ENCODE measurements around the gene NUP133.

DNA sequence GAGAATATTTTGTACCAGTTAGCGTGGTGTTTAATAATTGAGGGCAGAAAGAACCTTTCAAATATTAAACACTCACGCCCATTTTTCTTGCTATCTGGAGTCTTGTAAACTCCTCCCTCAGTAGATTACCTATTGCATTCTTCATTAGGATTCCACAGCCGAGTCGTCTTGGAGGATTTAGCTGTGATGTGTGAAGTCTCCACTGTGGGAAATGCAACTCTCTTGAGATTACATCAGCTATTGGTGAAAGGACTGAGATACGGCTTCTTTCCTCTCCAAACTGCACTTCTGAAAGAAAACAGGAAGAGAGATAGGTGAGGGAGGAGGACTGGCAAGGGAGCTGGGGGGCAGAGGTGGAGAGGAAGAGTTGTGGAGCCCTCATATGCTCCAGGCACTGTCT lies 110.4 kb downstream of the NUP133 start:
- no peak for TF ChIP-seq ZC3H11A (IDR thresholded peaks at IDR 0.05)
- TF ChIP-seq, protein P1, sequence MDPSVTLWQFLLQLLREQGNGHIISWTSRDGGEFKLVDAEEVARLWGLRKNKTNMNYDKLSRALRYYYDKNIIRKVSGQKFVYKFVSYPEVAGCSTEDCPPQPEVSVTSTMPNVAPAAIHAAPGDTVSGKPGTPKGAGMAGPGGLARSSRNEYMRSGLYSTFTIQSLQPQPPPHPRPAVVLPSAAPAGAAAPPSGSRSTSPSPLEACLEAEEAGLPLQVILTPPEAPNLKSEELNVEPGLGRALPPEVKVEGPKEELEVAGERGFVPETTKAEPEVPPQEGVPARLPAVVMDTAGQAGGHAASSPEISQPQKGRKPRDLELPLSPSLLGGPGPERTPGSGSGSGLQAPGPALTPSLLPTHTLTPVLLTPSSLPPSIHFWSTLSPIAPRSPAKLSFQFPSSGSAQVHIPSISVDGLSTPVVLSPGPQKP (IDR thresholded peaks at IDR 0.05; ENCODE audit: low read depth, low read length) = no peak
- TF ChIP-seq, protein P2, sequence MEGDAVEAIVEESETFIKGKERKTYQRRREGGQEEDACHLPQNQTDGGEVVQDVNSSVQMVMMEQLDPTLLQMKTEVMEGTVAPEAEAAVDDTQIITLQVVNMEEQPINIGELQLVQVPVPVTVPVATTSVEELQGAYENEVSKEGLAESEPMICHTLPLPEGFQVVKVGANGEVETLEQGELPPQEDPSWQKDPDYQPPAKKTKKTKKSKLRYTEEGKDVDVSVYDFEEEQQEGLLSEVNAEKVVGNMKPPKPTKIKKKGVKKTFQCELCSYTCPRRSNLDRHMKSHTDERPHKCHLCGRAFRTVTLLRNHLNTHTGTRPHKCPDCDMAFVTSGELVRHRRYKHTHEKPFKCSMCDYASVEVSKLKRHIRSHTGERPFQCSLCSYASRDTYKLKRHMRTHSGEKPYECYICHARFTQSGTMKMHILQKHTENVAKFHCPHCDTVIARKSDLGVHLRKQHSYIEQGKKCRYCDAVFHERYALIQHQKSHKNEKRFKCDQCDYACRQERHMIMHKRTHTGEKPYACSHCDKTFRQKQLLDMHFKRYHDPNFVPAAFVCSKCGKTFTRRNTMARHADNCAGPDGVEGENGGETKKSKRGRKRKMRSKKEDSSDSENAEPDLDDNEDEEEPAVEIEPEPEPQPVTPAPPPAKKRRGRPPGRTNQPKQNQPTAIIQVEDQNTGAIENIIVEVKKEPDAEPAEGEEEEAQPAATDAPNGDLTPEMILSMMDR (IDR thresholded peaks at IDR 0.05) = no peak
- TF ChIP-seq JUN (IDR thresholded peaks at IDR 0.05) = no peak
- TF ChIP-seq MAFK (IDR thresholded peaks at IDR 0.05; ENCODE audit: partially characterized antibody) = no peak
- TF ChIP-seq RAD21 (conservative IDR thresholded peaks at IDR 0.05 in 1 of 2, IDR thresholded peaks at IDR 0.05 in 1 of 2) = no peak
